HG03196 (cell line): Measurements from ENCODE around the gene LRP8.

ENCODE experiments used
- ATAC-seq: cut with Tn5 transposase; IDR thresholded peaks from one replicate; pipeline ENCODE4 v1.9.1; 2021; ENCODE audit not compliant: unreplicated experiment

The LRP8 gene

GRCh38 chr1:53266038-53266437, 61.8 kb downstream of the LRP8 start:
- no peak for ATAC-seq

DNA sequence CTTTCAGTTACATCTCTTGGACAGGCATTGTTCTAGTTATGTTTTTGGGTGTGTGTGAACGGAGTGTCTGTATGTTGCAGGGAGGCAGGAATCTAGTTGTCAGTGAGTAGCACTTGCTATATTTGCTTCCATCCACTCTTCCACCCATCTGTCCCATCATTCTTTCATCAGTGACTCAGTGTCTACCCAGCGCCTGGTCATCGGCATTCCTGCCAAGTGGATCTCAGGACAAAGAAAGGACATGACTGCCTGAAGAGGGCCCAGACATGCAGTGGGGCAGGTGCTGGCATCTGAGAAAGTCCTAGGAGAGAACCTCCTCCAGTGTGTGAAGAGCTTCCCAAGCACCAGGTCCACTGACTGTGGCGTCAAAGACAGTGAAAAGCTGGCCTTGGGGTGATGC, 62.3 kb downstream of the LRP8 start:
- no peak for ATAC-seq

GRCh38 chr1:53264048-53264447, 63.8 kb downstream of the LRP8 start:
- ATAC-seq = no peak

DNA sequence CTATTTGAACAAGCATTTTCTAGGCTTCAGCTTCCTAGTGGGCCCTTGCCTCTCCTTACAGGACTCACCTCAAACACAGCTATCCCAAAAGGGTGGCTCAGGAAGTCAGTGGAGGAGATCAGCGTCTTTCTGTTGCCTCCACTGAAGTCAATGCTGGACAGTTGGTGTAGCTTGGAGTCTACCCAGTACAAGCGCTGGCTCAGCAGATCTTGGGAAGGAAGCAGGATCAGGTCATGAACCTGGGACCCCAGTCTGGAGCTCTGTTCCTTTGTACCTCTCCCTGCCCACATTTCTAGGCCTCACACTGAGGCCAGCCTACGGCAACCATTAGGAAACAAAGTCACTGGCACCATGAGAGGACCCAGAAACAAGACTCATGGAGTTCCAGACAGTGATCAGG, 65.9 kb downstream of the LRP8 start:
- no peak for ATAC-seq

DNA sequence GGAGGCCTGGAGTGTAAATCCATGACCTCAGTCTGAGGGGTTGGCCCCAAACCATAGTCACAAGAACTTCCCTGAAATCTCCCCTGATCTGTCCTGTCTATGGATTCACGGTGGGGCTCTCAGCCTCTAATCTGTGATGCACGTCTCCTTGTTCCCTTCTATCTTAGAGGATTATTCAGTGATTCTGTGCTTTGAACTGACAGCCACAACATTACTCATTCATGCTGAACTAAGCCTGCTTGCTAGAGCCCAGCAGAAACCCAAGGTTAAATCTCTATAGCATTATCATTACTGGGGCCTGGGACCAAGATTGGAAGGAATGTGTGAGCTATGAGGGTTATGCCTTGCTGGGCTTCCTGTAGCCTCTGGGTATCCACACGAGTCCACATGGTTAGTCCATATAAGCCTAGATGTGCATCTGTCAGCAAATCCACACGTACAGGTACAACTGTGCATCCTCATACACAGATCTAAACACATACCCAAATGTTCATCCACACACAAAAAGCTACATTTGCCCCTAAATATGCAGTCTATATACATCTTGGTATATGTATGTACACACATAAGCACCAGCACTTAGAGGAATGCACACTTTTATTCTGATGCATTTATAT, 67.1 kb downstream of the LRP8 start:
- ATAC-seq = no peak

DNA sequence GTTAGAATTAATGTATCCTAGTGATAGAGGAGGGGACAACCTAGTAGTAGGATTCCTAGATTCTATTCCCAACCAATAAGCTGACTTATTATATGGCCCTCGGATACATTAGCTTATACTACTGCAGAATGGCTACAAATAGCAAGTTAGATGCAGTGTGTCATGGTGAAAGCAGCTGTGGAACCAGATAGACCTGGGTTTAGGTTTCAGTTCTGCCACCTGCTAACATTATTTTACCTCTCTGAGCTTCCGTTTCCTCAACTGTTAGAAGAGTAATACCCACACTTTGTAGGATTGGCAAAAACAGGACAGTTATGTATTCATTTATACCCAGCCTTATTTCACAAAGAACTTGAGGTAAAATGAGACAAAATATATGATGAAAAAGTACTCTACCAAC, 67.9 kb downstream of the LRP8 start:
- no peak for ATAC-seq

- ATAC-seq = no peak
Measured at GRCh38 chr1:53258216-53258615, 69.7 kb downstream of the LRP8 start.

GRCh38 chr1:53257454-53258081, 70.3 kb downstream of the LRP8 start:
- no peak for ATAC-seq

DNA sequence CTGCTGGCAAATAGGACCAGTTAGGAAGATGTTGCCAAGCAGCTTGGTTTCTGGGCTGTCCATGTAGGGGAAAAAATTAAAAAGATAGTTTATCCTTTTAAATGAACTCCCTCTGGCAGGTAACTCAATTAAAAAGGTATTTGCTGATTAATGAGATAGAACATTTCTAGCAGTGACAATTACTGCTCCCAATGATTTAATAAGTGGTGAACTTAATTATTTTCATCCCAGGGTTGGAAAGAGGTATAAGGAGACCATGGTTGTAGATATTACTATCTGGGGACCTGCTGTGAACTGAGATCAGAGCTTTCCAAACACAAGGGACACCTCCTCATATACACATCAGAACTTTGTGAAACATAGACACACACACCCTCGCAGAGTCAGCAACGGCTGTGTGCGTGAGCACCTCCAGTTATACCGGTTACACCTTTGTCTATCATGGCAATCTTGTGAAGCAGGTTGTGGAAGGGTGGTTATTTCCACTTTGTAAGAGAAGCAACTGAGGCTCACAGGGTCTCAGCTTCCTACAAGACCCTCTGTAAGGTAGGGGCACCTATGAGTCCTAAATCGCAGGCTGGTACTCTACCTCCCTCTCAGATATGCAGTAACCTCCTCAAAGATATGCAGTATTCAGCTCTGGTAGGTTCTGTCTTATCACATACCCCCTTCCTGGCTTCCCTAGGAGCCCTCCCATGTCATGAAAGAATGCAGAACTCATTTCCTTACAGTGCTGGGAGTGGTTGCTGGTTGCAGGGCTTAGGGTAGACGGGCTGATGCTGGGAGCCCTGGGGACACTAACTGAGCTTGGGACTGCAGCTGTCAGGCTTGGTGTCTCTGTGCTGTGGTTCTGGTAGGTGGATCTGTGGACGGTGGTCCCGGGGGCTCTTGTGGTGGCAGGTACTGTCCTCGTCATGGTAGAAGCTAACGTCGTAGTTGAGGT, 71.1 kb downstream of the LRP8 start:
- ATAC-seq = no peak

- ATAC-seq = no peak
Measured at GRCh38 chr1:53255031-53255430, 72.8 kb downstream of the LRP8 start.

- no peak for ATAC-seq
Measured at GRCh38 chr1:53254011-53254640, 73.7 kb downstream of the LRP8 start.

DNA sequence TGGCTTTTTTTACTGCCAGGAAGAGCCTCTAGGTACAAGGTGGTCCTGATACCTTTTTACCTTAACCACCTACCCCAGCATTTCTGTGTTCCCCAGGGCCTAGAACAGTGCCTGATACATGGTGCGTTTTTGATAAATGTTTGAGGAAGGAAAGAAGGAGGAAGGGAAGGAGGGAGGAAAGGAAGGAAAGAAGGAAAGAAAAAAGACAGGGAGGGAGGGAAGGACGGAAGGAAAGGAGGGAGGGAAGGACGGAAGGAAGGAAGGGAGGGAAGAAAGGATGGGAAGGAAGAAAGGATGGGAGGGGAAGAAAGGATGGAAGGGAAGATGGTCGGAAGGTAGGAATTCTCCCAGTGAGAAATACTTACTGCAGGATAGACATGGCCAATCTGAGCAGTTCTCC, 77.5 kb downstream of the LRP8 start:
- no peak for ATAC-seq

DNA sequence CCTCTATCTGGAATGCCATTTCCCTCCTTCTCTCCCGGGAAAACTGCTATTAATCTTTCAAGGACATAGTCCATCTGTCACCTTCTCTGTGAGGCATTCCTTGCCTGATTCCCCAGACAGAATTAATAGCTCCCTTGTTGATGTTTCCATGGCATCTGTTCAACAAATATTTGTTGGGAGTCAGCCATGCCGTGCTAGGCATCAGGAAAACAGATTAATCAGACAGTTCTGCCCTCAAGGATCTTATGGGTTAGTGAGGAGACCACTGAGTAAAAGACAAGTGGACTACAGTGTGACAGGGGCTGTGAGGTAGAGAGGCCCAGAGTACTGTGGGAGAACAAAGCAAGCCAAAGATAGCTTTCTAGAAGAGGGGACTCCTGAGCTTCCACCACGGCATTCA, 78.2 kb downstream of the LRP8 start:
- no peak for ATAC-seq

DNA sequence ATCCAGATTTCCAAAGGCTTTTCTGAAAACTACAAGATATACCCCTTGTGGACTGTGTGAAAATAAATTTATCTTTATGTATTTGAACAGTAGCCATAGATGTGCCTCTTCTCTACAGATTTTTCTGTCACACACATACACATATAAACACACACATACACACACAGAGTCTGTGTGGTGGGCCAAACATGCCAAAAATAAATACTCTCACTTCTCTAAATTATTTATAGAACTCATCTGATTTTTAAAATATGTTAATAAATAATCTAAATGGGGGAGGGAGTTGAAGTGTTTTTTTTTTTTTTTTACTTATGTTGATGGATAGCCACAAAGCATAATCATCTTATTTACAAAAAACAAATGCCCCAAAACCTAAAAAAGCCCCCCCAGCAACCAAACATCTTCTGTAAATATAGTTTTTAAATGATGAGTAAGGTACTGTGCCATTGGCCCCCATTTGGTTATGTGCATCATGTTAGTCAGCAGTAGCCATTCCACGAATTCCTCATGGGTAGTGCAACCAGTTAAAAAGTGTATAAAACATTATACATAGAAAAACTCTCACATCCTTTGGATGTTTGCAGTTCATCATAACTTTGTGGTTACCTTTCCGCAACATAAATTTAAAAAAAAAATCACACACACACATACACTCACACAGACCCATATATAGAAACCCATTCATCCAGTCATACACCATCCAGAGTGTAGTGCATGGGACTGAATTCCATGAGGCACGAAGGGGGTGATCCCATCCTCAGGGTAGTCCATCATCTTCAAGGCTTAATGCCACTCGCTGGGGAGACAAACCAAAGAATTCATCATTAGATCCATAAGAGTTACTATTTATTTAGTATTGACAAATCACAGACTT, 81.4 kb downstream of the LRP8 start:
- ATAC-seq = no peak

DNA sequence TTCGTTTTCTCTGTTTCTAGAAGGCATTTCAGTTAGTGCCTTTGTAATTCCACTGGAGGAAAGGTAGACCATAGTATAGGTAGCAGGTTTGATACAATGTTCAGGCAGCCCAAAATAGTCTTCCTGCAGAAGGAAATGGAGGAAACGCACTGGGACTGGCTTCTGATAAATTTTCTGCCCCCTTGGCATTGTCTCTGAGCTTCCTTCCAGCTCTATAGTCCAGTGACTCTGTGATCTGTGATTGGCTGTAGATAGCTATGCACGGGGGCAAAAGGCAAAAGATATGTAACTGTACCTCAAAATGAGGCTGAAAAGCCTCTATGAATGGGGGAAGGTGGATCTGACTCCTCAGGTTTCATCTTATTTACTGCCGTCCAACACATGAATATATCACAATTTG, 83.7 kb downstream of the LRP8 start:
- ATAC-seq = no peak

DNA sequence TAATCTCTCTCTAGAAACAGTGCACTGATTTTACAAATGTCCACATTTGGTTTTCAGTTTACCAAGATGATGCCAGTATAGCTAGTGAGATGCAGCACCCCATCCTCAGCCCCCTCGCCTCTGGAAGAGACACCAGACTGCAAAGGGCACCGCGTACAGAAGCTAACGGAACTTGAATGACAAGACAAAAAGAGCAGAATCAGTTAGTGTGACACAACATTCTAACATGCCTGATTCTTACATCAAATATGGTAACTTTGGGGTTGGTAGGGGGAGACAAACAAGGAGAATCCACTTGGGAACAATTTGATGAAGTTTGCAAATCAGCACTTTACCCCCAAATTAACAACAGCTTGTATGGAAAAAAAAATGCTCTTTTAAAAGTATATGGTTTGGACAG, 85.5 kb downstream of the LRP8 start:
- ATAC-seq = no peak

DNA sequence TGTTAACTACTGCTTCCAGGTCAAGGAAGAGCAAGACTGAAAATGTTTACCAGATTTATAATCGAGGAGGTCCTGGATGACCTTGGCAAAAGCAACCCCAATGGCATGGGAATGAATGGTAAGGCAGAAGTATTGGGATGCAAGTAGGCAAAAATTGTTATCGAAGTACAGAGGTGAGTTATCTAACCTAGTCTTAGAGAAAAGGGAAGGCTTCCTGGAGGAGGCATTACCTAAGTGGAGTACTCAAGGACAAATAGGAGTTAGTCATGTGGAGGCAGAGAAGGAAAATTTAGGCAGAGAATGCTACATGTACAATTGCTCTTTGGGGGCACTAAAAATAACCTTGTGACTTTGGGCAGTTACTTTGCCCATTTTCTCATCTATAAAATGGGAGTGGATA, 86.0 kb downstream of the LRP8 start:
- no peak for ATAC-seq

GRCh38 chr1:53238197-53239155, 89.4 kb downstream of the LRP8 start, which contains the start of gene MAGOH:
Gene MAGOH, minus strand, starts transcription at chr1:53238518. Its CDS starts 70 bp downstream, at chr1:53238448.
- peak; percentile 92 for ATAC-seq

DNA sequence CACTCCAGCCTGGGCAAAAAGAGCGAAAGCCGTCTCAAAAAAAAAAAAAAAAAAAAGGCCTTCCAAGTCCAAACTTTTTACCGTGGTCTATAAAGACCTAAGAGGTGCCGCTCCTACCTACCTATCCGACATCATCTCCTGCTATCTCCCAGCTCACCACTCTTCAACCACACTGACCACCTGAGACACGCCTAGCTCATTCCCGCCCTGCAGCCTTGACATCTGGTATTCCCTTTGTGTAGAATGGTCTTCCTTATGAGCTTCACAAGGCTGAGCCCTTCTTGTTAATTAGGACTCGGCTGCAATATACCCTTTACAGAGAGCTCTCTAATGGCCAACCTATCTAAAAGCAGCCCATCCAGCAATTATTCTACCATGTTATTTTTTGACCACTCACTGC, 90.2 kb downstream of the LRP8 start:
- no peak for ATAC-seq

- ATAC-seq = no peak
Measured at GRCh38 chr1:53220962-53221286, 106.9 kb downstream of the LRP8 start.
